GM18951 (cell line): Measurements from ENCODE around the gene RPS27L.
A peak's percentile ranks its signal among the peaks of the same experiment; 100 is the strongest.

Experiments
- POLR2A ChIP-seq: IDR thresholded peaks from 4 replicates; pipeline ENCODE4 v1.6.1; 2011; ENCODE audit warnings: mild to moderate bottlenecking; ENCODE audit not compliant: insufficient read length, insufficient read depth; ENCODE audit errors: extremely low read depth
- in situ Hi-C: fragments of 300-500 bp; cut with MboI; formaldehyde crosslinking; loops from one replicate; pipeline ENCODE4 v1.12.0; 2022; ENCODE audit warnings: low sequenced_read_pairs, mixed read lengths, inconsistent platforms; ENCODE audit not compliant: unreplicated experiment

Gene RPS27L

DNA sequence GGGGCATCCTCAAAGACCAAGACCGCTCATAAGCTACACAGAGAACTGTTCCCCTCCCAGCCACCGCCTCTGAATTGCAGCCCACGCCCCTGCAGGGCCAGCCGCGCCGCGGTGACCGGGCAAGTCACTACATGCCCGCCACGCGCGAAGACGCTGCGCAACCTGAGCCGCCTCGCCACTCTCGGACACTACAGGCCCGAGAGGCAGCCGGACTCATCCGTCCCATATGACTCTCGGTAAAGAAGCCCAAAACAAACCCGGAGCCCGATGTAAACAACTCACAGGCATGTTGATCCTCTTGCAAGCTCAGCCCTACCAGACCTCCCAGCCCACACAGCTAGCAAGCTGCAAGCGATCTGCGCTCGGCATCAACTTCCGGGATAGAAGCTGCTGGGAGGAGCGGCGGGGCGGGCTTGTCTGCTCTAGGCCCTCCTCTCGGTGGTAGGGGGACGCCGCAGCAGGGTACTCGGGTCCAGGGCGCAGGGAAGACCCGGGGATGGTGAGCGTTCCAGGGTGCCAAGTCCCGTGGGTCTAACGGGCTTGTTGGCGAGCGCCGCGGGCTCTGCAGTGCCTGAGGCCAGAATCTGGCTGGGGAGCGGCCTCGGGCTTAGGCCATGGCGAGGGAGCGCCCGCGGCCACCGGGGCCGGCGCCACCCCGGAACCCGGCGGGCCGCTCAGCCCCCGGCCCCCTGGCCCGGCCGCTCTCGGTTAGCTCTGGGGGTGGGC is at the start of gene RPS27L:
RPS27L (minus strand) TSS at position 360 of the 726 bp plus-strand sequence; CDS start at position 288, 72 bp downstream.
- in situ Hi-C loops, result no loop called here
- peak; percentile 98 for TF ChIP-seq POLR2A

GRCh38 chr15:63206079-63206478 is 48.8 kb upstream of the RPS27L start:
- no peak for TF ChIP-seq POLR2A
- in situ Hi-C loops, result no loop called here

DNA sequence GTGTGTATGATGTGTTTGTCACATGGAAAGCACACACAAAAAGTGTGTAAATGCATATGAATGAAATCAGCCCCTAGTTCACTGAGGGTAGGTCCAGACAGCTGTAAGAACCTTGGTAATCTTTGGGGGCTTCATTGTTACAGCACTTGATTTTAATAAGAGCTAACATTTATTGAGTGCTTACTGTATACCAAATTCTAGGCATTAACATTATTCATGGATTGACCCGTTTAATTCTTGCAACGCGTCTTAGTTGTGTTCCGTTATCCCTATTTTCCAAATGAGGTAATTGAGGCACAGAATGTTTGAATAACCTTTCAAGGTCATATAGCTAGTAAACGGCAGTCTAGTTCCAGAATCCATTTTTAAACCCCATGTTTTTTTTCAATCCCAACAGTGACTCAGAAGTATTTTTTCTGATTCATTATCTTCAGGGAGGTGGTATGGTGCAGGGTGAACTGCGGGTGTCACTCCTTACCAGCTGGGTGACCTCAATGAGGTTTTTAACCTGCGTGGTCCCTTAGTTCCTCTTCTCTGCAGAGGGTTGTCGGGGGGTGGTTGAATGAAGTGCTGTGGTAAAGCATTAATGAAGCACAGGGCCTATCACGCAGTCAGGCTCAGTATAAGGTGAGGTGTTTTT is 46.3 kb upstream of the RPS27L start:
- in situ Hi-C loops, result no loop called here
- no peak for TF ChIP-seq POLR2A

GRCh38 chr15:63202861-63203260 is 45.6 kb upstream of the RPS27L start:
- no peak for TF ChIP-seq POLR2A
- in situ Hi-C loops, result no loop called here

- in situ Hi-C loops, result no loop called here
- no peak for TF ChIP-seq POLR2A
Measured at GRCh38 chr15:63200464-63201249, 43.4 kb upstream of the RPS27L start.

GRCh38 chr15:63198371-63199250 is 41.3 kb upstream of the RPS27L start:
- no peak for TF ChIP-seq POLR2A
- in situ Hi-C loops, result no loop called here

DNA sequence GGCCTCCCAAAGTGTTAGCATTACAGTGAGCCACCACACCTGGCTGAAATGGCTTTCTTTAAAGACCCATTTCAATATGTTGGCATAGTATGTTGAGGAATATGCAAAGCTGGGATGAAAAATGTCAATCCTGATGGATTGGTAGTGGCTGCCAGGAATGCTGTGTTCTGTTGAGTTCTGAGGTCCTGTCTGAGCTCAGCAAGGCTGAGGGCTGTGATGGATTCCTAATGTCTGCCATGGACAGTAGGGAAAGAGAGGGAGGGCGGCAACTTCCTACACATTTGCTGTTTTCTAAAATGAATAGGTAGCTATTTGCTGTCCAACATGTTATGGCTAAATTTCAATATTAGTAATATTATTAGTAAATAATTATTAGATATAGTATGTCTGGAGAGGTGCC is 40.3 kb upstream of the RPS27L start:
- in situ Hi-C loops, result no loop called here

GRCh38 chr15:63196842-63197241 is 39.6 kb upstream of the RPS27L start:
- no peak for TF ChIP-seq POLR2A
- in situ Hi-C loops, result no loop called here

More for the DNA sequence above, 40.3 kb upstream of the RPS27L start:
- no peak for TF ChIP-seq POLR2A

DNA sequence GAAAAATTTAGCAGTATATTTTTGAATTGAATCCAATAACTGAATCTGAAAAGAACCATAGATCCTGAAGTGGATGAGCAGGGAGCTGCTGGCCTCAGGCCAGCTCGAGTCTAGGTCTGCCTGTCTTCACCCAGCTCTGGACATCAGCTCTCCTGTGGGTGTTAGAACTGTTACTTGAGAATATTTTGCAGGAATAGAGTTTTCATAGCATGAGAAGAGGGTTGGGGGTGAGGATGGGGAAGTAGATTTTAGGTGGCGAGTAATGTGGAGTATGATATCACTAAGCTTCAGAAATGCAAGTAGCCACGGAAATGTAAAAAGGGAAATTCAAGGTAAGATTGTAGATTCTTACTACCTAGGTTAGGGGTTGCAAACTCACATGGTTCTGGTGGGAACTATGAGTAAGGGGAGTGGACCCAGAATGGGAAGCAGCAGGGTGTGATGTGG is 38.3 kb upstream of the RPS27L start:
- no peak for TF ChIP-seq POLR2A
- in situ Hi-C loops, result no loop called here

GRCh38 chr15:63194880-63195568 is 37.7 kb upstream of the RPS27L start:
- TF ChIP-seq POLR2A, result no peak
- in situ Hi-C loops, result no loop called here

- no peak for TF ChIP-seq POLR2A
- in situ Hi-C loops, result no loop called here
Measured at GRCh38 chr15:63194302-63194701, 37.0 kb upstream of the RPS27L start.

DNA sequence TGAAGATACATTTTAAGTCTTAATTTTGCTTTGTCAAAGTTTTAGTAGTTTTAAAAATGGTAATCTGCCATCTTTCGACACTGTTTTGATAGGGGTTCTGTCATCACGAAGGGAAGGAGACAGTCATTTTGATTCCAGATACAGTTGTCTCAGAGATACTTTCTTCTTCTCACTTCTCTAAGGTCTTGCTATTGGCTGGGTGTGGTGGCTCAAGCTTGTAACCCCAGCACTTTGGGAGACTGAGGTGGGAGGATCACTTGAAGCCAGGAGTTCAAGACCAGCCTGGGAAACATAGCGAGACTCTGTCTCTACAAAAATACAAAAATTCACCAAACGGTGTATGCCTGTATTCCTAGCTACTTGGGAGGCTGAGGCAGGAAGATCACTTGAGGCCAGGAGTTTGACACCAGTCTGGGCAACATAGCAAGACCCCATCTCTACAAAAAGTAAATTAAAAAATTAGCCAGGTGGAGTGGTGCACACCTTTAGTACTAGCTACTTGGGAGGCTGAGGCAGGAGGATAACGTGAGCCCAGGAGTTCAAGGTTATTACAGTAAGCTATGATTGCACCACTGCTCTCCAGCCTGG is 35.4 kb upstream of the RPS27L start:
- in situ Hi-C loops, result no loop called here
- TF ChIP-seq POLR2A, result no peak
